ENCODE data around the gene RET. TPM values are rescaled to one million over a fixed set of nuclear protein-coding genes. Genes with fewer than 3 reads are reported as not detected.
"Not testable (repeated sequence)": the region's sequence is repeated elsewhere in the genome, so short reads cannot be mapped to it uniquely, and the experiment has no call there.

Gene RET
- total and polyA plus RNA-seq, 5 donors: 0.23 to 0.59 (median 0.40) TPM

DNA sequence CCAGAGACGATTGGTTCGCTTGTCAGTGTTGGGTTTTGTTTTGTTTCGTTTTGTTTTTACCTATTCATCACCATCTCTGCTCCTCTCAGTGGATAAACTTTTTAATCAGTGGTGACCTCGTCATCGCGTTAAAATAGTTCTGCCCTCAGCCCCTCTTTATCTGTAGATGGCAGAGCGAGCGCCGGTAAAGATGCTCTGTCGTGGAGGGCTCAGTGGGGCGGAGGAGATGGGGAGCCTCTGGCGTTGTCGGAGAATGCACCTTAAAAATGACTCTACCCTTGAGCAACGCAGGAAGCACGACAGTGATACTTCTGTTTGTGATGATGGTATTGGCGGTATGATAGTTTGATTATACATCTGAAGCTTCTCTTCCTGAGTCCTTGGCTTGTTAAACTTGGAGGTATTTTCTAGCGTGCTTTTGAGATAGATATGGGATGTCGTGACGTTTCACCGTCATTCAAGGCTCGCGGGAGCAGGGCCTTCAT, 61.9 kb downstream of the RET start:
- intact Hi-C loops (cut with DNase I): loop anchor here in 1 of 4 donors (10.0 kb wide), 1 partner anchor 46 kb away; no protein-coding TSS in a partner anchor
- ATAC-seq: peak; percentile 17 to 20
- Histone ChIP-seq H3K27me3 (ENCODE audit: control insufficient read depth, insufficient read depth) (no peaks in the 10 kb centered on the region), H3K4me3 (ENCODE audit: low read length) (peak overlapping the region; percentile 98), H3K4me1 (ENCODE audit: control insufficient read depth, insufficient read depth, low read length) (no peaks in the 10 kb centered on the region), H3K9me3 (ENCODE audit: control insufficient read depth, low read length) (no peaks in the 10 kb centered on the region), H3K27ac (ENCODE audit: low read length) (peak overlapping the region; percentile 80)
- WGBS: under 1% methylated on average over 22 of the region's 22 CpGs
- DNase-seq: no peak

GRCh38 chr10:43141421-43141820, 64.6 kb downstream of the RET start:
- Histone ChIP-seq H3K4me1 (ENCODE audit: control insufficient read depth, insufficient read depth, low read length) (no peaks in the 10 kb centered on the region), H3K27ac (ENCODE audit: low read length) (no peak overlapping the region)

GRCh38 chr10:43145311-43145710, 68.4 kb downstream of the RET start:
- intact Hi-C loops (cut with DNase I): no loop called here
- ATAC-seq (no peak), DNase-seq (no peak)
- 90% methylated on average over 6 of the region's 6 CpGs for WGBS
- H3K4me1 ChIP-seq (ENCODE audit: control insufficient read depth, insufficient read depth, low read length): no peaks in the 10 kb centered on the region
- H3K9me3 ChIP-seq (ENCODE audit: control insufficient read depth, low read length): no peaks in the 10 kb centered on the region
- no peaks in the 10 kb centered on the region for H3K27me3 ChIP-seq (ENCODE audit: control insufficient read depth, insufficient read depth)
- no peak overlapping the region for H3K4me3 ChIP-seq (ENCODE audit: low read length)
- H3K27ac ChIP-seq (ENCODE audit: low read length): no peak overlapping the region

More at GRCh38 chr10:43141421-43141820, 64.6 kb downstream of the RET start:
- 94% methylated on average over 5 of the region's 5 CpGs for WGBS
- ATAC-seq (no peak), DNase-seq (no peak)
- Histone ChIP-seq H3K4me3 (ENCODE audit: low read length) (no peak overlapping the region), H3K9me3 (ENCODE audit: control insufficient read depth, low read length) (no peaks in the 10 kb centered on the region), H3K27me3 (ENCODE audit: control insufficient read depth, insufficient read depth) (no peaks in the 10 kb centered on the region)
- intact Hi-C loops (cut with DNase I): no loop called here

DNA sequence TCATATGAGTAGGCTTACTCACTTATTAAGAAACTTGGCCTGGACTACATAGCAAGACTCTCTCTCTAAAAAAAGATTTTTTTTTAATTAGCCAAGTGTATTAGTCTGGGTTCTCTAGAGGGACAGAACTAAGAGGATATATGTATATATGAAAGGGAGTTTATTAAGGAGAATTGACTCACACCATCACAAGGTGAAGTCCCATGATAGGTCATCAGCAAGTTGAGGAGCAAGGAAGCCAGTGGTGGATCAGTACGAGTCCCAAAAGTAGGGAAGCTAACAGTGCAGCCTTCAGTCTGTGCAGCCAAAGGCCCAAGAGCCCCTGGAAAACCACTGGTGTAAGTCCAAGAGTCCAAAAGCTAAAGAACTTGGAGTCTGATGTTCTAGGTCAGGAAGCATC, 69.1 kb downstream of the RET start:
- H3K4me1 ChIP-seq (ENCODE audit: control insufficient read depth, insufficient read depth, low read length); DNase-seq; ATAC-seq; intact Hi-C loops (cut with DNase I); H3K9me3 ChIP-seq (ENCODE audit: control insufficient read depth, low read length); H3K27ac ChIP-seq (ENCODE audit: low read length); H3K27me3 ChIP-seq (ENCODE audit: control insufficient read depth, insufficient read depth); H3K4me3 ChIP-seq (ENCODE audit: low read length): not testable (repeated sequence)
- 98% methylated on average over 1 of the region's 1 CpG for WGBS

DNA sequence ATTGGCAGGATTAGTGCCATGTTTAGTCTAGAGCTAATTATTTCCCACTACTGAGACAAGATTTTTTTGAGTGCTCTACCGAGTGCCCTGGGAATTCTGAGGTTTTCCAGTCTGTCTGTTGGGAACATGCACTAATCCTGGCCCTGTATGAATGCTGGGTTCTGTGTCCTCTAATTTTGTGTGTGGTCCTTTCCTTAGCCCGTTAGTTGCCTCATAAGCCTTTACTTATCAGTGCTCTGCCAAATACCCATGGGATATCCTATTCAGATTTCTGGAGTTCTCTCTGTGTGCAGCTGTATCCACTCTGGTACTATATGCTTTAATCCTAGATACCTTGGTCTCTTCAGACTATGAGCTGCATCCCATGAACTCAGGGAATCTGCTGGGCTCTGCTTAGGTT, 74.5 kb downstream of the RET start:
- DNase-seq: no peak
- no peak overlapping the region for H3K27ac ChIP-seq (ENCODE audit: low read length)
- intact Hi-C loops (cut with DNase I): no loop called here
- WGBS: 50% methylated on average over 2 of the region's 2 CpGs
- H3K4me1 ChIP-seq (ENCODE audit: control insufficient read depth, insufficient read depth, low read length): peaks cover 5% of the 10 kb centered on the region
- ATAC-seq: peak; percentile 35 to 43
- no peaks in the 10 kb centered on the region for H3K27me3 ChIP-seq (ENCODE audit: control insufficient read depth, insufficient read depth)
- H3K9me3 ChIP-seq (ENCODE audit: control insufficient read depth, low read length): no peaks in the 10 kb centered on the region
- no peak overlapping the region for H3K4me3 ChIP-seq (ENCODE audit: low read length)

DNA sequence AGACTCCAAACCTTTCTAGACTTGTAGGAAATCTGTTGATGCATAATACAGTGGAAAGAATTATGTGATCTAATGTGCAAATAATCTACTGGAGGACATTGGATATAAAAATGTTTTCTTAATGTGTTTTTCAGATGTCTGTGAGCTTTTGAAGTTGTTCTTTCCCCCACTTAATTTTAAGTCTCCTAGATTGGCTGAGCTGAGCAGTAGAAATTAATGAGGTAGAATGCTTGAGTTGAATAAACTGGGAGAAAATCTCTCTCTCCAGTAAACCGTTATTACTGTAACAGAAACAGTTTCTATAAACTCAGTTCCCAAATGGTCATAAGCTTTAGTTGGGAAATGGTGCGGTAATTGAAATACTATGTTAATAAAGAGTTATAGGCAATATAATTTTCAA, 77.0 kb downstream of the RET start:
- intact Hi-C loops (cut with DNase I): no loop called here
- peaks cover 5% of the 10 kb centered on the region for H3K4me1 ChIP-seq (ENCODE audit: control insufficient read depth, insufficient read depth, low read length)
- H3K27ac ChIP-seq (ENCODE audit: low read length): no peak overlapping the region
- H3K27me3 ChIP-seq (ENCODE audit: control insufficient read depth, insufficient read depth): no peaks in the 10 kb centered on the region
- no peak overlapping the region for H3K4me3 ChIP-seq (ENCODE audit: low read length)
- DNase-seq (no peak), ATAC-seq (no peak)
- H3K9me3 ChIP-seq (ENCODE audit: control insufficient read depth, low read length): no peaks in the 10 kb centered on the region
- 80% methylated on average over 2 of the region's 2 CpGs for WGBS

GRCh38 chr10:43155221-43155620, 78.4 kb downstream of the RET start:
- no peaks in the 10 kb centered on the region for H3K27me3 ChIP-seq (ENCODE audit: control insufficient read depth, insufficient read depth)
- 95% methylated on average over 2 of the region's 2 CpGs for WGBS
- no peaks in the 10 kb centered on the region for H3K9me3 ChIP-seq (ENCODE audit: control insufficient read depth, low read length)
- intact Hi-C loops (cut with DNase I): no loop called here
- peaks cover 5% of the 10 kb centered on the region for H3K4me1 ChIP-seq (ENCODE audit: control insufficient read depth, insufficient read depth, low read length)
- ATAC-seq (no peak), DNase-seq (no peak)
- H3K27ac ChIP-seq (ENCODE audit: low read length): no peak overlapping the region
- H3K4me3 ChIP-seq (ENCODE audit: low read length): no peak overlapping the region

DNA sequence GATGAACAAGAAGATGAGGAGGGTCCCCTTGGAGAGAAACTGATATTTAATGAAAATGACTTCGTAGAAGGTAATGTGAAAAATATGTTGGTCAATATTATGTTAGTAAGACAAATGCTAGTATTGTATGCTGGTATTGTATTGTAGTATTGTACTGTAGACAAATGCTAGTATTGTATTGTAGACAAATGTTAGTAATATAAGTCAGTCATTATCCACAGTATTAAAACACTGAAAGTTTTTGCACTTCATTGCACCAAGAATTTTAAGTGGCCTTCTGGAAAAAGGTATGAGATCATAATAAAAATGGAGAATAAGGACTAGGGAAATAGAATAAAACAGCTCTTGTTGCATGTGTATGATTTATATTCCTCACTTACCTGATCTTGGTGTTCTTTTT, 78.9 kb downstream of the RET start:
- no peak for ATAC-seq
- WGBS: 92% methylated on average over 1 of the region's 1 CpG

GRCh38 chr10:43156590-43157341, 79.9 kb downstream of the RET start:
- intact Hi-C loops (cut with DNase I): no loop called here
- no peaks in the 10 kb centered on the region for H3K4me1 ChIP-seq (ENCODE audit: control insufficient read depth, insufficient read depth, low read length)
- no peak overlapping the region for H3K4me3 ChIP-seq (ENCODE audit: low read length)
- no peak for ATAC-seq
- 72% methylated on average over 9 of the region's 9 CpGs for WGBS
- no peaks in the 10 kb centered on the region for H3K9me3 ChIP-seq (ENCODE audit: control insufficient read depth, low read length)
- DNase-seq: no peak
- no peaks in the 10 kb centered on the region for H3K27me3 ChIP-seq (ENCODE audit: control insufficient read depth, insufficient read depth)
- no peak overlapping the region for H3K27ac ChIP-seq (ENCODE audit: low read length)

More for the DNA sequence above, 78.9 kb downstream of the RET start:
- intact Hi-C loops (cut with DNase I): no loop called here
- Histone ChIP-seq H3K27ac (ENCODE audit: low read length) (no peak overlapping the region), H3K9me3 (ENCODE audit: control insufficient read depth, low read length) (no peaks in the 10 kb centered on the region), H3K4me3 (ENCODE audit: low read length) (no peak overlapping the region), H3K4me1 (ENCODE audit: control insufficient read depth, insufficient read depth, low read length) (peaks cover 5% of the 10 kb centered on the region), H3K27me3 (ENCODE audit: control insufficient read depth, insufficient read depth) (no peaks in the 10 kb centered on the region)
- no peak for DNase-seq

- ATAC-seq (no peak), DNase-seq (no peak)
- Histone ChIP-seq H3K27ac (ENCODE audit: low read length) (no peak overlapping the region), H3K9me3 (ENCODE audit: control insufficient read depth, low read length) (no peaks in the 10 kb centered on the region), H3K4me3 (ENCODE audit: low read length) (no peak overlapping the region), H3K27me3 (ENCODE audit: control insufficient read depth, insufficient read depth) (no peaks in the 10 kb centered on the region), H3K4me1 (ENCODE audit: control insufficient read depth, insufficient read depth, low read length) (no peaks in the 10 kb centered on the region)
- intact Hi-C loops (cut with DNase I): no loop called here
- 89% methylated on average over 6 of the region's 6 CpGs for WGBS
Measured at GRCh38 chr10:43158636-43159035, 81.8 kb downstream of the RET start.

DNA sequence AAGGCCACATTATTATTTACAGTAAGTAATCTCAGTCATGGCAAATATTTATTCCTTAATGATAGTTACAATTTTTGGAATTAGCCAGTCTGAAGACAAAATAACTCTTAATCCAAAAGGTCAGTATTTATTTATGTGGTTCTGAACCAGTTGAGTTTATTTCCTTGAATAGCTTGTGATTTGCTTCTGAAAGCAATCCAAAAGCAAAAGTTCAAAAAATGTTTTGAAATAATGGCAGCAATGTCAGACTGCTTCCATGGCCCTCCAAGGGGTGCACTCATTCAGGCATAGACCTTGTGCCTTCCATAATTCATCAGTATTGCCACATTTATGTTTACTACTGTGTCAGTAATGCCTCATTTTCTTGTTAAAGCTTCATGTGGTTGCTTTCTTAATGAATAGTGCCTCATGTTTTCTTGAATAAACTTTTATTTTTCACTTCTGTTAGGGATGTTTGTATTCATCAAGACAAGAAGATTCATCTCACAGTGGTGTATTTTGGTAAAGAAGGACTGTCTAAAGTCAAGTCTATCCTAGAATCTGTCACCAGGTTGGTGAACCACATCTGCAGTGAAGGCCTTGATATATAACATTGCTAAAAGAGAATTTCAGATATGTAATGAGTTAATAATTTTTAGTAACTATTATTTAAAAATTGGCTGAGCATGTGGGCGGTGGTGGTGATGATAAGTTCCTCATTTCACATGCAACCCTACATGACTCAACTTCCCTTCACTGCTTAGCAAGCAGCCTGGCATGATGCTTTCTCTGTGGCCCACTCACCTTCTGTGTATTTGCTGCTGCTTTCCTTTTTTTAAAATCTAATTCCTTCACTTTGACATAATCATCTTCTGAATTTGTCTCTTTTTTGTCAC, 83.4 kb downstream of the RET start:
- no peaks in the 10 kb centered on the region for H3K4me1 ChIP-seq (ENCODE audit: control insufficient read depth, insufficient read depth, low read length)
- 73% methylated on average over 1 of the region's 1 CpG for WGBS
- H3K27me3 ChIP-seq (ENCODE audit: control insufficient read depth, insufficient read depth): no peaks in the 10 kb centered on the region
- ATAC-seq: peak in 1 of 2 donors; percentile 56
- no peak overlapping the region for H3K4me3 ChIP-seq (ENCODE audit: low read length)
- intact Hi-C loops (cut with DNase I): no loop called here
- DNase-seq: no peak
- no peaks in the 10 kb centered on the region for H3K9me3 ChIP-seq (ENCODE audit: control insufficient read depth, low read length)
- no peak overlapping the region for H3K27ac ChIP-seq (ENCODE audit: low read length)
